Sigmoid colon (tissue), 7 donors: ENCODE results near the gene PACRG. TPM values are rescaled to one million over a fixed set of nuclear protein-coding genes. Genes with fewer than 3 reads are reported as not detected.

Experiments used
- DNase-seq: peaks from one replicate; pipeline ENCODE4 v3.0.0-alpha.2; 2019
- H3K27ac ChIP-seq, 4 donors: fragments of 200-600 bp; sonication (generic); one replicate each; pipeline ENCODE4 v1.5.1; 2016 to 2019; ENCODE audit warnings: mild to moderate bottlenecking in 1 of 4
- H3K27me3 ChIP-seq, 3 donors: fragments of 200-600 bp; sonication (generic); one replicate each; pipeline ENCODE4 v1.5.1; 2019; ENCODE audit warnings: mild to moderate bottlenecking in 1 of 3
- H3K36me3 ChIP-seq, 4 donors: fragments of 200-600 bp; sonication (generic); one replicate each; pipeline ENCODE4 v1.5.1; 2016 to 2019
- H3K4me1 ChIP-seq, 4 donors: fragments of 200-600 bp; sonication (generic); one replicate each; pipeline ENCODE4 v1.5.1; 2017 to 2019
- H3K4me3 ChIP-seq, 4 donors: fragments of 200-600 bp; sonication (generic); one replicate each; pipeline ENCODE4 v1.5.1; 2017 to 2019; ENCODE audit warnings: mild to moderate bottlenecking in 2 of 4, moderate library complexity in 1 of 4
- H3K9me3 ChIP-seq, 4 donors: fragments of 200-600 bp in 3 of 4; sonication (generic) in 3 of 4; one replicate each; pipeline versions ENCODE4 v1.5.1 to v1.6.1; 2013 to 2019
- EP300 ChIP-seq, 4 donors: sonication (generic); formaldehyde crosslinking; IDR thresholded peaks; one replicate each; pipeline ENCODE4 v1.6.1; 2017; ENCODE audit warnings: antibody characterized with exemption in 4 of 4
- POLR2A ChIP-seq, 2 donors: fragments of 450-650 bp; IDR thresholded peaks; one replicate each; pipeline ENCODE4 v1.6.1; 2016; ENCODE audit warnings: antibody characterized with exemption in 2 of 2, mild to moderate bottlenecking in 2 of 2, moderate library complexity in 2 of 2
- POLR2AphosphoS5 ChIP-seq, 4 donors: sonication (generic); formaldehyde crosslinking; IDR thresholded peaks; one replicate each; pipeline ENCODE4 v1.6.1; 2017; ENCODE audit warnings: antibody characterized with exemption in 4 of 4
- WGBS, 2 donors: extraction: QIAGEN DNeasy Blood & Tissue Kit; methylation state at CpG; one replicate each; pipeline ENCODE4 v1.1.7; 2013; 5-methylcytosine and 5-hydroxymethylcytosine counted together
- intact Hi-C: fragments of 100-400 bp; cut with DNase I; formaldehyde crosslinking; loops from one replicate; pipeline ENCODE4 v1.15.1; 2023
- polyA plus RNA-seq, 3 donors: library from polyadenylated mRNA; stranded (reverse); fragments of 200-250 nt; gene quantifications; one replicate each; pipeline ENCODE4 v1.2.3, GENCODE V29; 2013
- total RNA-seq, 4 donors: library from RNA; depleted of rRNA; stranded (reverse); fragments of >200 nt; gene quantifications; one replicate each; pipeline ENCODE4 v1.1.0, GENCODE V29; 2016
- TF ChIP-seq, protein P1 (sequence below), 4 experiments: fragments of 450-650 bp in 3 of 4; fragments of 200-600 bp in 1 of 4; IDR thresholded peaks; one replicate each; pipeline ENCODE4 v1.5.1; 2016 to 2019; ENCODE audit warnings: antibody characterized with exemption in 4 of 4, mild to moderate bottlenecking in 3 of 4, moderate library complexity in 2 of 4
- donor health status: healthy with polysubstance abuse.
- donor health status: Bipolar disorder and iron deficiency.
- donor health status: healthy.

Gene PACRG
- total and polyA plus RNA-seq, 7 donors, result 0.12 to 6.9 (median 0.95) TPM; not detected in 2

DNA sequence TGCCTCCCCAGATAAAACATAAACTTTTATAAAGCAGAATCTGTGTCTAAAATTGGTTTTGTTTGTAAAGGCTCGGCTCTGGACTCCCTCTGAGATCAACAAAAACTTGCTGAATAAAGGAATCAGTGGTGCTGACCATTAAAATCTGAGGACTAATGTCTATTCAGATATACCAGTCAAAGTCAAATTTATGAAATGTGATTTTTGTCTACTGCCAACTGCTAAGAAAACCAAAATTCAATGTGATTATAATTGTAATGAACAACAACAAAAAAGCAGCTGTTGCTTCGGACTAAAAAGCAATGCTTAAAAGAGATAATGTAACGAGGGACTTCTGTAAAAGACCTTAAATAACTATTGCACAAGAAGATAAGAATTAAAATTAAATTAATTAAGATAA lies 26.8 kb upstream of the PACRG start:
- H3K27ac ChIP-seq, result no peak overlapping the region
- no peak overlapping the region for H3K4me3 ChIP-seq
- H3K4me1 ChIP-seq, result peaks cover 0 to 6% (median 2%) of the 10 kb centered on the region in 4 donors
- TF ChIP-seq, protein P1, sequence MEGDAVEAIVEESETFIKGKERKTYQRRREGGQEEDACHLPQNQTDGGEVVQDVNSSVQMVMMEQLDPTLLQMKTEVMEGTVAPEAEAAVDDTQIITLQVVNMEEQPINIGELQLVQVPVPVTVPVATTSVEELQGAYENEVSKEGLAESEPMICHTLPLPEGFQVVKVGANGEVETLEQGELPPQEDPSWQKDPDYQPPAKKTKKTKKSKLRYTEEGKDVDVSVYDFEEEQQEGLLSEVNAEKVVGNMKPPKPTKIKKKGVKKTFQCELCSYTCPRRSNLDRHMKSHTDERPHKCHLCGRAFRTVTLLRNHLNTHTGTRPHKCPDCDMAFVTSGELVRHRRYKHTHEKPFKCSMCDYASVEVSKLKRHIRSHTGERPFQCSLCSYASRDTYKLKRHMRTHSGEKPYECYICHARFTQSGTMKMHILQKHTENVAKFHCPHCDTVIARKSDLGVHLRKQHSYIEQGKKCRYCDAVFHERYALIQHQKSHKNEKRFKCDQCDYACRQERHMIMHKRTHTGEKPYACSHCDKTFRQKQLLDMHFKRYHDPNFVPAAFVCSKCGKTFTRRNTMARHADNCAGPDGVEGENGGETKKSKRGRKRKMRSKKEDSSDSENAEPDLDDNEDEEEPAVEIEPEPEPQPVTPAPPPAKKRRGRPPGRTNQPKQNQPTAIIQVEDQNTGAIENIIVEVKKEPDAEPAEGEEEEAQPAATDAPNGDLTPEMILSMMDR (IDR thresholded peaks at IDR 0.05), result no peak
- TF ChIP-seq POLR2A (IDR thresholded peaks at IDR 0.05), result no peak
- no peak for TF ChIP-seq EP300 (IDR thresholded peaks at IDR 0.05)
- no peak for TF ChIP-seq POLR2AphosphoS5 (IDR thresholded peaks at IDR 0.05)
- H3K9me3 ChIP-seq, result no peaks in the 10 kb centered on the region
- no peaks in the 10 kb centered on the region for H3K27me3 ChIP-seq
- WGBS, 2 donors, result 81 to 89% methylated on average over 3 of the region's 3 CpGs
- DNase-seq, result no peak
- H3K36me3 ChIP-seq, result no peaks in the 10 kb centered on the region
- intact Hi-C loops, result no loop called here

- H3K4me1 ChIP-seq, result peaks cover 0 to 7% (median 2%) of the 10 kb centered on the region in 4 donors
- DNase-seq, result no peak
- H3K9me3 ChIP-seq, result no peaks in the 10 kb centered on the region
- intact Hi-C loops, result no loop called here
- H3K27ac ChIP-seq, result no peak overlapping the region
- H3K36me3 ChIP-seq, result no peaks in the 10 kb centered on the region
- no peaks in the 10 kb centered on the region for H3K27me3 ChIP-seq
- TF ChIP-seq POLR2A (IDR thresholded peaks at IDR 0.05) (no peak), EP300 (IDR thresholded peaks at IDR 0.05) (no peak), POLR2AphosphoS5 (IDR thresholded peaks at IDR 0.05) (no peak)
- TF ChIP-seq, protein P1 (IDR thresholded peaks at IDR 0.05), result no peak
- WGBS, 2 donors, result 82 to 95% methylated on average over 1 of the region's 1 CpG
- no peak overlapping the region for H3K4me3 ChIP-seq
Observed at GRCh38 chr6:162701551-162701950, 26.2 kb upstream of the PACRG start.

GRCh38 chr6:162702446-162702845 lies 25.3 kb upstream of the PACRG start:
- Histone ChIP-seq H3K4me3 (no peak overlapping the region), H3K9me3 (no peaks in the 10 kb centered on the region), H3K36me3 (no peaks in the 10 kb centered on the region), H3K27me3 (no peaks in the 10 kb centered on the region), H3K27ac (no peak overlapping the region), H3K4me1 (peaks cover 0 to 7% (median 2%) of the 10 kb centered on the region in 4 donors)
- DNase-seq, result no peak
- 49 to 73% methylated on average over 2 of the region's 2 CpGs for WGBS, 2 donors
- intact Hi-C loops, result no loop called here
- TF ChIP-seq POLR2A (IDR thresholded peaks at IDR 0.05) (no peak), EP300 (IDR thresholded peaks at IDR 0.05) (no peak), POLR2AphosphoS5 (IDR thresholded peaks at IDR 0.05) (no peak)
- TF ChIP-seq, protein P1 (IDR thresholded peaks at IDR 0.05), result no peak

DNA sequence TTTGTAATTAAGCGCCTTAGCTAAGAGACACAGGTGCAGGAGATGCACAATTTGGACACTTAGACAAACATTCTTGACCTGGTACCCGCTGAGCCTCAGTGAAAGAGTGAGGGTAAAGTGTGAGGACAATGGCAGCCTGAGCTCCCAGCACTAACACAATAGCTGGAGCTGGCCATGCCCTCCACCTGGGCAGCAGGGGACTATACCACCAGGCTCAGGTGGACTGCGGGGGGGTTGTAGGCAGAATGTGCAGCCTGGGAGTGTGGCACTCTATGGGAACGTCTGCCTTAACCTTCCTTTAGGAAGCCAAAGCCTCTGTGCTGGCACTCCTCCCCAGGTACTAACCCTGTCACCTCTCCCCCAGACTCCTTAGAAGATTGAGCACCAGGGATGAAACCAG lies 23.8 kb upstream of the PACRG start:
- no peaks in the 10 kb centered on the region for H3K36me3 ChIP-seq
- WGBS, 2 donors, result 92 to 98% methylated on average over 4 of the region's 4 CpGs
- H3K4me1 ChIP-seq, result peaks cover 0 to 7% (median 2%) of the 10 kb centered on the region in 4 donors
- intact Hi-C loops, result no loop called here
- DNase-seq, result no peak
- H3K9me3 ChIP-seq, result no peaks in the 10 kb centered on the region
- H3K27ac ChIP-seq, result no peak overlapping the region
- H3K4me3 ChIP-seq, result no peak overlapping the region
- TF ChIP-seq EP300 (IDR thresholded peaks at IDR 0.05), result no peak
- TF ChIP-seq, protein P1 (IDR thresholded peaks at IDR 0.05), result no peak
- no peak for TF ChIP-seq POLR2AphosphoS5 (IDR thresholded peaks at IDR 0.05)
- no peak for TF ChIP-seq POLR2A (IDR thresholded peaks at IDR 0.05)
- no peaks in the 10 kb centered on the region for H3K27me3 ChIP-seq

DNA sequence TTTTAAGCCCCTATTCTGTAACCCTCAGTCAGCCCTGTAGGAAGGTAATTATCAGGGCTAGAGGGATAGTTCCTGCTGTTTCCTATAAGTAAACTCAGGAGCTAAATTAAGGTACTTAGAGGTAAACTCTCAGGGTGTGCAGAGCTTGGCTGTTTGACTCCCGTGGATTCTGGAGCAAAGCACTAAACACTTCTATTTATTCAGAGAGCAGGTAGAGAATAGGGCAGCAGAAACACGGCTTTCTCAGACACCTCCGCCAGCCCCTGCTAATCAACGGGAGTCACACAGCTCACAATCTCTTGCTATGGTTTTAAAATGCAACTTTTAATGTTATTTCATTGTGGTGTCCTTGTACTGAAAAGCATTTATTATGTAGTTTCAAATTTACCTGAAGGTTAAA lies 22.0 kb upstream of the PACRG start:
- H3K27ac ChIP-seq, result peak overlapping the region in 1 of 4 donors; percentile 51

More for the DNA sequence above, 22.0 kb upstream of the PACRG start:
- intact Hi-C loops, result no loop called here
- TF ChIP-seq POLR2A (IDR thresholded peaks at IDR 0.05) (no peak), EP300 (IDR thresholded peaks at IDR 0.05) (no peak), POLR2AphosphoS5 (IDR thresholded peaks at IDR 0.05) (no peak)
- TF ChIP-seq, protein P1 (IDR thresholded peaks at IDR 0.05), result no peak
- H3K9me3 ChIP-seq, result no peaks in the 10 kb centered on the region
- no peaks in the 10 kb centered on the region for H3K27me3 ChIP-seq
- H3K36me3 ChIP-seq, result no peaks in the 10 kb centered on the region
- H3K4me3 ChIP-seq, result no peak overlapping the region
- peaks cover 0 to 7% (median 2%) of the 10 kb centered on the region in 4 donors for H3K4me1 ChIP-seq
- DNase-seq, result no peak
- 75 to 81% methylated on average over 4 of the region's 4 CpGs for WGBS, 2 donors
